CD1c-positive myeloid dendritic cell (primary cell): ENCODE measurements around the gene P2RY14.
A peak's percentile ranks its signal among the peaks of the same experiment; 100 is the strongest.
"Not testable (repeated sequence)": the region's sequence is repeated elsewhere in the genome, so short reads cannot be mapped to it uniquely, and the experiment has no call there.

ENCODE experiments used
- DNase-seq: peaks from one replicate; pipeline ENCODE4 v3.0.0-alpha.2; 2016; ENCODE audit errors: extremely low spot score

P2RY14 gene

DNA sequence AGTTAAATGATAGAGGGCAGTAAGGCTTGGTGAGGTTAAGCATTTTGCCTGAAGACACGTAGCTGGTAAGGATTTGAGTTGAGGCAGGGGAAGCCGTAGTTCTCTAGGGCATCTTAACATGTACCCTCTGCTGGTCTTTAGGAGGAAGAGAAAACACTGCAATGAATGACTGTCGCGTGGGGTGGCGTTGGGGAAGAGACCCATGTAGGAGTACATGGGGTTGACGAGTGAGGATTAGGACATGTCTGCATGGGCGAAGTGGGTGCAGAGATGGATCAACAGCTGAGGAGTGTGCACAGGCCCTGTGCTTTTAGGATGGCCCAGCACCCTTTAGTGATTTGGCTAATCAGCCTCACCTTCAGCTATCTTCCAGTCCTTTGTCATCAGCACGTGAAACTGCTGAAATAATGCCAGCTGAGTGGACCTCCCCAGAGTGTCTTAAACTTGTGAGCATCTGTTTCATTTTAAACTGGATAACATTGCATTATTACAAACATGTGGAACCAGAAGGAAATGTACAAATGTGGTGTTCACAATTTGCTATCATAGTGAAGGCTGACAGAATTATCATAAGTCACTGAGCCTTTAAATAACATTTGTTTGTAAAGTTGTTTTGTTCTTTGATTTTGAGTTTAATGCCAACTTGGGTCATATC, 15.3 kb downstream of the P2RY14 start:
- DNase-seq: peak; percentile 25

DNA sequence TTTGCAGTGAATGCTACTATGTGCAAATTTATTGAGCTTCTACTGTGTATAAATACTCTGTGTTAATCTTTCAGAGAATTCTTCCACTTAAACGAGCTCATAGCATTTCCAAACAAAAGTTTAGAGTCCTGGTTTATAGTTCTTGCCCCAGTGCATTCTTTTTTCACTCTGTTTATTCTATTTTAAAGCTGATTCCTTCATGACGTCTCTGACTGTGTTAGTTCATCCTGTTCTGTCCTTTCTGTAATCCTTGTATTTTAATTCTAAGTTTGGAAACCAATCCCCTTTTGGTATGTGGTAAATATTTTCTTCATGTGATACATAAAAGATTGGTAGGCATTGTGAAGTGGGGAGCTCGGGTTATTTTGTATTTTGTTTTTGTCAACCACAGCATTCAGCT, 18.7 kb downstream of the P2RY14 start:
- DNase-seq: no peak

DNA sequence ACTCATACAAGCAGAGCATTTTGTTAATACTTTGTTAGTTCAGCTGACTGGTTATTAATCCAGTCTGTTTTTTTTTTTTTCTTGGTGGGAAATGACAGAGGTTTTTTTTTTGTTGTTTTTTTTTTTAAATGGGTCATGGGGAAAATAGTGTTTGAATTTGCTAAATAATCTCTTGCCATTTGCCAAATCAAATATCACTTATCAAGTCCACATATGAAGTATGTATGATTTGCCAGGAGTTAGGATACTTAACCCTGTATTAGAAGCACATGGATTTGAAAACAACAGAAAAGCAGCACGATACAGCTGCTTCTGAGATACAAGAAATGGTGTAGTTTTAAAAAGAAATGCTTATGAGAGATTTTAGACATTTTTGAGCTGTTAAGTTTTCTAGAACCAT, 21.6 kb downstream of the P2RY14 start:
- DNase-seq: no peak

DNA sequence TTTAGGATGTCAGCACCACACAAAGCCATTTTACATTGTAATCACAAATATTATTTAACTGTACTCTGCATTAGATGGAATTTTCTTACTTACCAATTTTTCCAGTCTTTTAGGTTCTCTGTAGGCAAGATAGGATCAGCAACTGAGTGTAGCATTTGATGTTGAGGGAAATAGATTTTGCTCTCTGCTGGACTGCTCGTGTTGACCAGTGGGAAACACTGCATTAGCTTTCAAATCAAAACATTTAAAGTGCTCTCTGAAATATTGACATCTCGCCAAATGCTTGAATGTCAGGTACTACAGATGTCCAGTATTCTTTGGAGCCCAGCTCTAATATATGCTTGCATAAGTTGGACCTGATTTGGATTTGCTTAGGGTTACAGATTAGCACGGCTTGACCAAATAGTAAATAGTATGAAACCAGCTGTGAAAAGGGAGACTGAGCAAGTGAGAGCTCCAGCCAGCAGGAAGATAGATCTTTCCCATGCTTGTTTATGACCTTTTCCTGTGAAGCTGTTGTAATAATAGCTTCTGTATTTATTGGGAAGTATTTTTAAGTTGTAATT, 29.5 kb downstream of the P2RY14 start:
- no peak for DNase-seq

DNA sequence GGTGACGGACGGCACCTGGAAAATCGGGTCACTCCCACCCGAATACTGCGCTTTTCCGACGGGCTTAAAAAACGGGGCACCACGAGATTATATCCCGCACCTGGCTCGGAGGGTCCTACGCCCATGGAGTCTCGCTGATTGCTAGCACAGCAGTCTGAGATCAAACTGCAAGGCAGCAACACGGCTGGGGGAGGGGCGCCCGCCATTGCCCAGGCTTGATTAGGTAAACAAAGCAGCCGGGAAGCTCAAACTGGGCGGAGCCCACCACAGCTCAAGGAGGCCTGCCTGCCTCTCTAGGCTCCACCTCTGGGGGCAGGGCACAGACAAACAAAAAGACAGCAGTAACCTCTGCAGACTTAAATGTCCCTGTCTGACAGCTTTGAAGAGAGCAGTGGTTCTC, 36.3 kb downstream of the P2RY14 start:
- DNase-seq: not testable (repeated sequence)

DNA sequence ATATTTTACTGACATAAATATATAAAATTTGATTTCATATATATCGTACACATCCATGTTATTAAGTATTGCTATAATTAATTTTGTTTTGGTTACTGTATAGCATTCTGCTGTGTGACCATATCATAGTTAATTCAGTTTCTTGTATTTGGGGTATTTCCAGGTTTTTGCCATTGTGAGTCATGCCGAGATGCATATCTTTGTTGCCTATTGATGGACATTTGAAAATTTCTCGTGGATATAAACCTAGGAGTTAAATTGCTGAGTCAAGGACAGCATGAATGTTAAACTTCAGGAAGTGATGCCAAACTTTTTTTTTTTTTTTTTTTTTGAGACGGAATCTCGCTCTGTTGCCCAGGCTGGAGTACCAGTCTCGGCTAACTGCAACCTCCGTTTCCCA, 41.6 kb downstream of the P2RY14 start:
- DNase-seq: no peak

DNA sequence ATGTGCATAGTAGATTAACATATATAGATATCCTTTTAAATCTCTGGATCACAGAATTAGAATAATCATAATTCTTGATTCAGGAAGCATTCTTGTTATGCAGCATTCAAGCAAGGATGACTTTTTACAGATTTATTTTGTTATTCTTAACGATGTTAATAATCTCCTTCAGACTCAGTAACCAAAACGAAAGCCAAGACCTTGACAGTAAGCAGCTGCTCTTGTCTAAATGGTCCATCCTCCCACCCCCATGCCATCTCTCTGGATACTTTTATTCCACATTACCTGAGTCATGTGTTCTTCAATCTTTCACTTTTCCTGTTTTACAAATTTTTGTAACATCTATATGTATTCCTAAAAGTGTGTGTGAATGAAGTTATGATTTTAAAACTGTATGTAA, 42.0 kb downstream of the P2RY14 start:
- no peak for DNase-seq

DNA sequence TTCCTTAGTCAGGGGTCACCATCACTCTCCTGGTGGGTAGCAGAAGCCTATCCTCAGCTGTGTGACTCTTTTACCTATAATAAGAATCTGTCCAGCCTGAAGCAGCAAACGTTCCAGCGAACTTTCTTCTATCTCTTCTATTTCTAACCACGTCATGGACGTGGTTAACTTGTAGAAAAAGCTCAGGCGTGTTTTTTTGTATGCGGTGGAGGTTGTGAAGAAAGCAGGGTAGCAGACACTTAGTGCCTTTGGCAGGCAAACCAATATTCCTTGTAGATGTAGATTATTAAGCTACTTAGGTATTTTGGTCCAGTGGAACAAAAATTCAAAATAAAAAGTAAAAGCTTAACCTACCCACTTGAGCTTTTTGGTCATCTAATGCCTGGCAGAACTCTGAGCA, 43.5 kb downstream of the P2RY14 start:
- DNase-seq: no peak

DNA sequence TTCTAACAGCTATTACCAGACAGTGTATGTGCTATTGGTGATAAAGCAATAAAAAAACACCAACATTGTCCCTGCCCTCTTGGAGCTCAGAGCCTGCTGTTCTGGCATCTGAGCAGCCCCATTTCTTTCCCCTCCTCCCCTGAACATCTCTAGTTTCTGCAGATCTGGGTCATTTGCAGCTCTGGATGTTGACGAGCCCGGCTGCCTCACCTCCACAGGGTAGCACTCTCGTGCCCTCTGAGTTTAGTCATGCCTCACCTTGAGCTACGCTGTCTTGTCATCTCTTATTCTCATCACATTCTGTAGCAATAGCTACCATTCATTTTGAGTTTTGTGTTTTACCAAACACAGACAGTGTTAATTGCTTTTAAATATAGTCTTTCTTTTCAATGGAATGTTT, 45.4 kb downstream of the P2RY14 start:
- no peak for DNase-seq

DNA sequence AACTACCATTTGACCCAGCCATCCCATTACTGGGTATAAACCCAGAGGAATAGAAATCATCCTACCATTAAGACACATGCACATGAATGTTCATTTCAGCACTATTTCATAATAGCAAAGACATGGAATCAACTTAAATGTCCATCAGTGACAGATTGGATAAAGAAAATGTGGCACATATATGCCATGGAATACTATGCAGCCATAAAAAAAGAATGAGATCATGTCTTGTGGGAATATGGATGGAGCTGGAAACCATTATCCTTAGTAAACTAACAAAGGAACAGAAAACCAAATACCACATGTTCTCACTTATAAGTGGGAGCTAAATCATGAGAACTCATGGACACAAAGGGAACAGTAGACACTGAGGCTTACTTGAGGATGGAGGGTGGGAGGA, 45.9 kb downstream of the P2RY14 start:
- DNase-seq: not testable (repeated sequence)

DNA sequence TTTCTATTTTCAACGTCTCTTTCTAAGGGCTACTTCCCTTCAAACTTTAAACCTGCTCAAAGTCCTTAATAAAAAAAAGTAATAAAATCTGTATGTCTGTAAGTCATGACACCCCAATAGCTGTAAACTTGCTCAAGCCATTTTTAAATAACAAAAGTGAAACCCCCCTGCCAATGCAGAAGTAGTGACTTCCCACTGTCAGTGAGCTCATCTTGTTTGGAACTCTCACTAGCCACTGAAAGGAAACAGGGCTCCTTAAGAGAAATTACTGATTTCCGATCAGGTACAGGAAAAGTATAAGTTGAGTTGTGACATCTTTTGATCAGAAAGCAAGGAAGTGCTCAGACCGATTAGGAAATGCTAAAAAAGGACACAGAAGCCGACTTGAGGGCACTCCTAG, 47.7 kb downstream of the P2RY14 start:
- peak; percentile 80 for DNase-seq

DNA sequence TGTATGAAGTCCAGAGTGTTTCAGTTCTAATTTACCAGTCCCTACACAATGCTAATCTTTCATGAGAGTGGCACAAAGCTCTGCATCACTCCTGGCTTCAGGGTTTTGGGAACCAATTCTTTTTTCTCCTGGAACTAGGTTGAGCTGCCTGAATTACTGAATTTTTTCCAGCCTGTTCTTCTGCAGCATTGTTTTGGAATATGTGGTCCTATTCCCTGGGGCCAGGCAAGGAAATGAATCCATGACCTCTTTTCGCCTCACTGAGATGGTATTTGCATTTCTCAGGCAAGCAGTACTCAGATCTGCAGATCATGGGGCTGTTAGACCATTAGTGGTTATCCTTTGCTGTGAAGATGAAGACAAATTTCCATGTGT, 49.7 kb downstream of the P2RY14 start:
- no peak for DNase-seq

DNA sequence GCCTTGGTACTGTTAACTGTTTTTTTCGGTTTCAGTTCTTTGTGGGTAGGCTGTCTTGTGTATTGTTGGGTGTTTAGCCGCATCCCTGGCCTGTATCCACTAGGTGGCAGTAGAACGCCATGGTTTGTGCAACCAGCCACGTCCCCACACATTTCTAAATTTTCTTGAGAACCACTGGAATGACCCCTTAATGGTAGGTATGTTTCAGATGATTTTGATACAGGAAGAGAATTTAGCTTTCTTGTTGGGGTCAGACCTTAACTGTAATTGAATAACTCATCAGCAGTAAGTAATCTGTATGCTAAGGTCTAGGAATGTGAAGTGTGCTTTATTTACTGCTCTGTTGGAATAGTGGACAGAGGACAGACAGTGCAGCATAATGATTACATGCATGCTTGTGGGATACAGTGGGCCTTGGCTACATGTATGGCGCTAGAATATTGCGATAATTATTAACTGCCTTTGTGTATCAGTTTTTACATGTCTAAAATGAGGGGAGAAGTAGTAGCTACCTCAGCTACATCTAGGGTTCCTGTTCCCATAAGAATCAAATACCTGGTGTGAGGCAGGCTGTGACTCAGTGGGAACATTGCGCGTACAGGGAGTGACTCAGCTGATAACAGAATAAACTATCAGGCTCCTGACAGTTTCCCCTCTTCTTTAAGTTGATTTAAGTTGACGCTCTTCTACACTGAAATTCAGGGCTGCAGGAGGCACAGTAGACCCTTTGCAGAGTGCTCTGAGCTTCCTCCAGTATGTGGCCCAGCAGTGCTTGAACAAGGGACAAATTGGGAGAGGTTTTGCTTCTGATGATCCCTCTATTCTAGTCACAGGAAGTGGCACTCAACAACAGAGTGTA, 50.3 kb downstream of the P2RY14 start:
- peak; percentile 88 for DNase-seq

DNA sequence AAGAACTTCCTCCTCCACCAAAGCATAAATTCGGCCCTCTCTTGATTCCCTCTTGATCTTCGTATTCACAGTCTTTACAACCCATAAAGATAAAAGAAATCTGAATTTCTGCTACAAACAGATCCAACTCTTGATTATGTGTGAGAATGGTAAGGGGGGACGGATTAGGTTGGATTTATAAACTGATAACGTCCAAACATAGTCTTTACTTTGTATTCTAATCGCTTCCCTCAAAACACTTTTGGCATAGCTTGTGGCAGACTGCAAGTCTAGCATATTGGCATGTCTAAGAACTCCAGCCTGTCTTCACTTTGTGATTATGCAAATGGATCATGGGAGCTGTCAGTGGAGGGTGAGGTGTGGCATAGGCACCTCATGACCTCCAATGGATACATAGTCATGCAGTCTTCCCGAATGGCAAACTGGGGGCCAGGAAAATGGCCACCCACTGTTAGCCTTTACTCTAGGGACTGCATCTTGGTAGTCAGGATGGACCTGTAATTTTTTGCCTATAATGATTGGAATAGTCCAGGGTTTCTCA, 51.0 kb downstream of the P2RY14 start:
- DNase-seq: no peak

DNA sequence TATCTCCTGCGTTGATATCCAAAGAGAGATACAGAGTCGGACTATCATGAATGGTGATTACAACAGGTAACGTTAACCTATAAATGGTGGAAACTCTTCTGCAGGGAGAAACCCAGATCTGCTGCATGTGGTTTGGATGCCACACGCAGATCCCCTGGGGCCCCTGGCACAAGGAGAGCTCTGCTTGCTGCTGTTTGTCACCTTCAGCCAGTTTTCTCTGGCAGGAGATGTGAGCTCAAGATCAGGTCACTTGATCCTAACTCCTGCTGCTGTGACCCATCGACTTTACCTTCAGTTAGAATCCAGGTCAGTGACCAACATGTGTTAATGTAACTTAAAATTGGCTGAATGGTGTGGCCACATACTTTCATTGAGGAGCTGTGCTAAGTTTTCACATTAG, 51.5 kb downstream of the P2RY14 start:
- no peak for DNase-seq

DNA sequence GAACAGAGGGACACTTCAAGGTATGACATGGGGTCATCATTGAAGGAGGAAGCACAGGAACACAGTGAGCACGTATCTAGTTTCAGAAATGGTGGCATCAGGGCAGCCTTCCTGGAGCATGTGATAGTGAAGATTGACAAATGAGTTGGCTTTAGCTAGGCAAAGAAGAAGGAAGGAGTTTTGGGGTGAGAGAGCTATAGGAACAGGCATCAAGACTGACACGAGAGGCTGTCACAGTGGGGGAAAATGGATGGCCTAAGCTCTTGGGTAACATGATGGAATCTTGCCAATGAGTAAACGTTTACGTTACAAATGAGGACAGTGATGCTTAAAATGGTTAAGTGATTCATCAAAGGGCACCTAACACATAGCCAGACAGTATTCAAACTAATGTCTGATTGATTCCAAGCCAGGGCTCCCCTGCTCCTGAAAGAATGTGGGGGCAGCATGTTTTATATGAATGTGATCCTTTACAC, 52.2 kb downstream of the P2RY14 start:
- peak; percentile 50 for DNase-seq

DNA sequence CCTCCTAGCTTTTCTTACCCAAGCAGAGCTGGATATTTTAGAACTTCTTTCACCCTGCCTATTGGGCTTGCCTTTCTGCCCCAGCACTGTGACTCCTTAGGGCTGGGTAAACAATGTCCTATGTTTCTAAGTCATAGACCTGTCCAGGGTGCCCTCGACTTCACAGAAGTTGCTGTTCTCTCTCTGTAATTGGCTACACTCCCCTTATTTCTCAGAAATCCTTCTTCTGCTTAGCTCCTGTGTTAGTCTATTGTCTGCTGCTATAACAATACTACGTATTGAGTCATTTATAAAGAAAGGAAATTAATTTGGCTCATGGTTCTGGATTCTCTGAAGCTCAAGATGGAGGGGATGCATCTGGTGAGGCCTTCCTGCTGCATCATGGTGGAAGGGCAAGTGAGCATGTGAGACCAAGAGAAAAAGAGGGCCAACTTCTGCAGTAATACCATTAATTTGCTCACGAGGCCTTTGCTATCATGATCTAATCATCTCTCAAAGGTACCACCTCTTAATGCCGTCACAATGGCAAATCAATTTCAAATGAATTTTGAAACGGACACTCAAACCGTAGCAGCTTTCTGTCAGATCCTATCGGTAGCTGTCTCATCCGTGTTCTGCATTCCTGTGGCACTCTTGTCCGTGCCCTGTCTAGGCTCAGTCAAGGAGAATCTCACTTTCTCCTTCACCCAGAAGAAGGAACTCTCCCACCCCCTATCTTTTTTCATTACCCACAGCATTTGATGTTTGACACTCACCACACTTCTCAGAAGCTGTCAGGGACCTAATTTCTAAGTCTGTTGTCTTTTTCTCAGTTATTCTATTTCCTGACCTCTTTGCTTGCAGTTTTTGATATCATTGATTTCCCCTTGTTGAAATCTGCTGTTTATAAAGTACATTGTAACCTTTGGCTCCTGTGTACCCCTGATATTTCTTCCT, 53.0 kb downstream of the P2RY14 start:
- no peak for DNase-seq

DNA sequence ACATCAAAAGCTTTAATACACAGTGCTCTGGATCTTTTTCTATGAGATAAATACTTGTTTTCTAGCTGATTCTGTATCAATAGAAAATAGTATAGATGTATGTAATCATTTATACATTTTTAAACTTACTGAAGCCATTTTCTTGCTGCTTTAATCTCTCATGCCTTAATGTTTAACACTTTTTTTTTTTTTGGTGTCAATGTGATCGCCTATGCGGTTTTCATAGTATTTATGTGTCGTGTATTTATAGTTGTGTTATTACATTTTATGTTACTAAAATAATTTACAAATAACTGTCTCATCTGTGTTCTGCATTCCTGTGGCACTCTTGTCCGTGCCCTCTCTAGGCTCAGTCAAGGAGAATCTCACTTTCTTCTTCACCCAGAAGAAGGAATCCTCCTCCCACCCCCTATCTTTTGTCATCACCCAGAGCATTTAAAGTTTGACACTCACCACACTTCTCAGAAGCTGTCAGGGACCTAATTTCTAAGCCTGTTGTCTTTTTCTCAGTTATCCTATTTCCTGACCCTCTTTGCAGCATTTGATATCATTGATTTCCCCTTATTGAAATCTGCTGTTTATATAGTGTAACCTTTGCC, 54.0 kb downstream of the P2RY14 start:
- no peak for DNase-seq

DNA sequence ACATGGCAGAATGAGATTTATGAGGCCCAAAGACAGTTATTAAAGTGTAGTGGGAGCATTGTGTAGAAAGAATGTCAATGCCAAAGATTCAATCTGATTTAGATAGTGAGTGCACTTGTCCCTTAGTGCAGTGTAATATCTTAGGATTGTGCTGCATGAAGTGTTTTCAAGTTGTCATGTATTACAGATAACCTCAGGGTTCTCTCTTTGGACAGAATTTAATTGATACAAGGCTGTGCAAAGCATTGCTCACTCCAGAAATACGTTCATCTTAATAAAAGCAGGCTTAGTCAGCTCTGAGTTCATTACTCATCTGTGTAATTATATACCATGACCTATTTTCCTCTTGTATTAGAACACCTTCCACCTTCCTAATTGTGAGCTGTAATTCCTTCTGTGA, 59.3 kb downstream of the P2RY14 start:
- no peak for DNase-seq

DNA sequence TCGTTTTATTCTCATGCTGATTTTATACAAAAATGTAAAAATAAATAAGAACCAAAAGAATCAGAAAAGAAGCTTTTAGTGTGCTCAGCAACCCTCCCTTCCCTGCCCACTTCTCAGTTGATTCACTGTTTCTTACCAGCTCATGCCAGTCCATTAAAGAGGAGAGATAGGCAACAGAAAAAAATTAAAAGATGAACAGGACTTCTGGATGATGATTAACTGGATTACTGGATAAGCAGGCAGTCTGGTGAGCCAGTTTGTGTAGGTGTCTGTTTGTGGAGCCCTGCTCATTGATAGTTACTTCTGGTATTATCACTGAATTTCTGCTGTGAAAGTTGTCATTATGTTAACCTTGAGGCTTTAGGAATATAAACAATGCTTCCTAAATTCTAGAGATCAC, 60.2 kb downstream of the P2RY14 start:
- no peak for DNase-seq
